Putamen (tissue), 1 donor: Measurements from ENCODE around the gene EARS2.

Experiments used
- DNase-seq: peaks from one replicate; pipeline ENCODE4 v3.0.0-alpha.2; 2016; ENCODE audit warnings: low spot score

EARS2 gene

DNA sequence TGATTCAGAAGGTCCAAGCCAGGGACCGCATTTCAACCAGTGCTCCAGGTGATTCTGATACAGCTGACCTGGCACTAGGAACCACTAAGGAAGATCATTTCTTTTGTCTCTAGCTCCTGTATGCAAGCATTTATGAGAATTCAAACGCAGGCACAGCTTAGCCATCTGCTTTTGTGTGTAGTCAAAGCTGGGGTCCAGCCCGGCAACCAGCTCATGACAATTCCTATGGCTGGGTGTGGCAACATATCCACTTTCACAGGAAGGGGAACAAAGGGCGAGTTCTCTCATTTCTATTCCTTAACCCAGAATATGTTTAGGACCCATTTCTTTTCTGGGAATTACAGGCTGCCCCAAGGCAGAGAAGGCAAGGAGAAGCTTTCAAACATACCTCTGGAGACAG is 76.9 kb downstream of the EARS2 start:
- DNase-seq = no peak

DNA sequence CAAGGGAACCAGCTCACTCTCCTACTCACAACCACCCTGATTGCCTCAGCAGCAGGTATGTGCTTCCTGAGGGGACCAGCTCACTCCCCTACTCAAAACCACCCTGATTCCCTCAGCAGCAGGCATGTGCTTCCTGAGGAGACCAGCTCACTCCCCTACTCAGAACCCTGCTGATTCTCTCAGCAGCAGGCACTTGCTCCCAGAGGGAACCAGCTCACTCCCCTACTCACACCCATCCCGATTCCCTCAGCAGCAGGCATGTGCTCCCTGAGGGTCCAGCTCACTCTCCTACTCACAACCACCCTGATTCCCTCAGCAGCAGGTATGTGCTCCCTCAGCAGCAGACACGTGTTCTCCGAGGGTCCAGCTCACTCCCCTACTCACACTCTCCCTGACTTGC is 78.0 kb downstream of the EARS2 start:
- no peak for DNase-seq

DNA sequence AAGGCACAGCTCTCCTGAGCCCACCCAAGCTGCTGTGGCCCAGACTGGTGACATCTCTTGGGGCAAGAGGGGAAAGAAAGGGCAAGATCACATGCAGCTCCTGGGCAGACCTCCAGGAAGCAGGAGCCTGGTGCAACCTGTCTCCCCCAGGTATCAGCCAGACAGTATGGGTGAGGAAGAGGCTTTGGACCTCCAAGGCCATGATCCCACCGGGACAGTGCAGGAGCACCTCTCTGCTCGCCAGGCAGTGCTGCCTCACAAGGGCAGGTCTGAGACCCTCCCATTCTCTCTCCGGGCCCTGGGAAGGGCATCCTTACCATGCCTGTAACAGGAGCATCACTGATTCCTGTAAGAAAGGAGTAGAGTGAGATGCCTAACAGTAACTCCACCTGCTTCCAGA is 78.6 kb downstream of the EARS2 start:
- no peak for DNase-seq

DNA sequence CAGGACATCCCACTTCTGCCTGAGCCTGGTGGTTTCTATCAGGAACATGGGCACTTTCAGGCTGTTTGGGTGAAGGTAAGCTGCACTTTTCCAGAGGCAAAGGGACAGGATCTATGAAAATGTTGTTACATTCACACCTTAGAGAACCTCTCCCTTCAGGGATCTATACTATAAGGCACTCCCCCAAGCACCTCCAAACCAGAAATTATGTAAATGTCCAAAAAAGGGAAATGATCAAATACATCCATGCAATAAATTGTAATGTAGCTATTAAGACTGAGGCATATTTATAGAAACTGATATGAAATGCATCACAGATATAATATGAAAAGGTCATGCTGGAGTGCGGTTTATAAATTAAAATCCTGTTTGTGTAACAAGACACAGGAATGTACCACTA is 80.9 kb downstream of the EARS2 start:
- no peak for DNase-seq
